Heart left ventricle (tissue), 13 donors: Measurements from ENCODE around the gene SCNN1G.

Experiments
- CTCF ChIP-seq, 12 donors: fragments of 200-600 bp; sonication (generic) in 4 of 12; IDR thresholded peaks; one replicate each; pipeline versions ENCODE4 v1.5.0 to v1.8.0; 2018 to 2022; ENCODE audit warnings: antibody characterized with exemption in 12 of 12, mild to moderate bottlenecking in 5 of 12
- POLR2A ChIP-seq, 2 donors: fragments of 450-650 bp; IDR thresholded peaks; one replicate each; pipeline ENCODE4 v1.6.1; 2017; ENCODE audit warnings: antibody characterized with exemption in 2 of 2, mild to moderate bottlenecking in 2 of 2, moderate library complexity in 2 of 2
- donor health status: ischemic (EF 13 %, LVEDD 7.1; RV severe dilation, severe dysfunction).
- donor health status: DM: no; HTN: yes; CAD: no.
- donor health status: DM: no; HTN: no; CAD: no.
- donor health status: ischemic (EF 25% LVEDD 6.9; RV normal size, moderate dysfunction).
- donor health status: ischemic (EF 25% LVEDD 5.7; RV mildly dilated, moderate dysfunction).
- donor health status: ischemic (EF 35%, LVEDD 5.7; RV mildly dilated, moderate dysfunction).
- donor health status: nonischemic (EF 11% LVEDD 7.7; RV severe dilation, severe dysfunction).
- donor health status: DM: yes; HTN: yes; CAD: no.
- donor health status: PGD.
- donor health status: ischemic (EF 29% LVEDD 5.4; RV normal size, mild dysfunction).
- donor health status: nonischemic (EF 23%, LVEDD 6.1; RV moderate dilation, normal function).

- no peak for TF ChIP-seq CTCF (IDR thresholded peaks at IDR 0.05)
- TF ChIP-seq POLR2A (IDR thresholded peaks at IDR 0.05) = no peak
Measured at GRCh38 chr16:23257682-23258081, 75.1 kb downstream of the SCNN1G start.
